ENCODE measurements around the gene CYB561A3.

Gene CYB561A3

DNA sequence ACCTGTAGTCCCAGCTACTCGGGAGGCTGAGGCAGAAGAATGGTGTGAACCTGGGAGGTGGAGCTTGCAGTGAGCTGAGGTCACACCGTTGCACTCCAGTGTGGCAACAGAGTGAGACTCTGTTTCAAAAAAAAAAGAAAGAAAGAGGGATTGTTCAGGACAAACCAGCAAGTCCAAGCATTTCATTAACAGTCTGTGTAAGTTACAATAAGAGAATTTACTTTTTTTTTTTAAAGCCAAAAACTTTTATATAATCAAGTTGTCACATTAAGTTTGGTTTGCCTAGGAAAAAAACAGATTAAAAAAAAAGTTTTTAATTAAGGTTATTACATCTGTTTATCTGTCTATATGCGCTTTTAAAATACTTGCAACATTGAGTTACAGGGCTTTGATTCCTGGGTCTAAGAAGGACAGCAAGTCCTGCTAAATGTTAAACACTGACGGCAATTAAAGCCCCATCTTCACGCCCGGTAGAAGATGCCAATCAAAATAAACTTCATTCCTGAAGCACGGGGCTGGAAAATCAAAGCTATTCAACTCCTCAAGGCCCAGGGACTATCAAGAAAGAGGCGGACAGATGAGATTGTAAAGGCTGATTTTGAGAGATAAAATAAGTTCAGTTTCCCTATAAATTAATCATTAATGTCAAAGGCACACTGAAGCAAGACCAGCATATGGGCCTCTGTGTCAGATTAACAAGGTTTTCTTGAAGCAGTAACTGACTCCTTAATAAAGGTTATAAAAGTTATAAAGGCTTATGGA is 11.2 kb upstream of the CYB561A3 start:
- TF ChIP-seq, protein P1, sequence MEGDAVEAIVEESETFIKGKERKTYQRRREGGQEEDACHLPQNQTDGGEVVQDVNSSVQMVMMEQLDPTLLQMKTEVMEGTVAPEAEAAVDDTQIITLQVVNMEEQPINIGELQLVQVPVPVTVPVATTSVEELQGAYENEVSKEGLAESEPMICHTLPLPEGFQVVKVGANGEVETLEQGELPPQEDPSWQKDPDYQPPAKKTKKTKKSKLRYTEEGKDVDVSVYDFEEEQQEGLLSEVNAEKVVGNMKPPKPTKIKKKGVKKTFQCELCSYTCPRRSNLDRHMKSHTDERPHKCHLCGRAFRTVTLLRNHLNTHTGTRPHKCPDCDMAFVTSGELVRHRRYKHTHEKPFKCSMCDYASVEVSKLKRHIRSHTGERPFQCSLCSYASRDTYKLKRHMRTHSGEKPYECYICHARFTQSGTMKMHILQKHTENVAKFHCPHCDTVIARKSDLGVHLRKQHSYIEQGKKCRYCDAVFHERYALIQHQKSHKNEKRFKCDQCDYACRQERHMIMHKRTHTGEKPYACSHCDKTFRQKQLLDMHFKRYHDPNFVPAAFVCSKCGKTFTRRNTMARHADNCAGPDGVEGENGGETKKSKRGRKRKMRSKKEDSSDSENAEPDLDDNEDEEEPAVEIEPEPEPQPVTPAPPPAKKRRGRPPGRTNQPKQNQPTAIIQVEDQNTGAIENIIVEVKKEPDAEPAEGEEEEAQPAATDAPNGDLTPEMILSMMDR (IDR thresholded peaks at IDR 0.05; ENCODE audit: insufficient read depth, low read length, missing control alignments) = no peak
- ChIA-PET POLR2A (interaction anchor here (2.6 kb wide), 1 partner anchor 11 kb away, joined by 12 read pairs; the partner anchor contains the start of genes CYB561A3 and TMEM138), CTCF (interaction anchor here (20.8 to 25.4 kb wide), 2 partner anchors 11 to 35 kb away, joined by 239 to 926 read pairs; partner anchors contain the start of genes DDB1 and TKFC)
- no peak for DNase-seq (ENCODE audit: low read depth, low spot score)
- no peak overlapping the region for H3K4me3 ChIP-seq (ENCODE audit: low read depth, low read length)

- CTCF ChIA-PET = interaction anchor here (1.3 to 27.5 kb wide), 4 partner anchors 13 to 40 kb away, joined by 3 to 352 read pairs (median 122); partner anchors contain the start of genes DDB1 and TKFC
- POLR2A ChIA-PET = interaction anchor here (1.2 to 2.6 kb wide), 2 partner anchors 9 to 13 kb away, joined by 3 to 12 read pairs; partner anchors contain the start of genes CYB561A3 and TMEM138
- TF ChIP-seq, protein P1 (IDR thresholded peaks at IDR 0.05; ENCODE audit: insufficient read depth, low read length, missing control alignments) = no peak
- H3K4me3 ChIP-seq (ENCODE audit: low read depth, low read length) = no peak overlapping the region
- DNase-seq (ENCODE audit: low read depth, low spot score) = no peak
Measured at GRCh38 chr11:61370349-61371005, 8.8 kb upstream of the CYB561A3 start.

DNA sequence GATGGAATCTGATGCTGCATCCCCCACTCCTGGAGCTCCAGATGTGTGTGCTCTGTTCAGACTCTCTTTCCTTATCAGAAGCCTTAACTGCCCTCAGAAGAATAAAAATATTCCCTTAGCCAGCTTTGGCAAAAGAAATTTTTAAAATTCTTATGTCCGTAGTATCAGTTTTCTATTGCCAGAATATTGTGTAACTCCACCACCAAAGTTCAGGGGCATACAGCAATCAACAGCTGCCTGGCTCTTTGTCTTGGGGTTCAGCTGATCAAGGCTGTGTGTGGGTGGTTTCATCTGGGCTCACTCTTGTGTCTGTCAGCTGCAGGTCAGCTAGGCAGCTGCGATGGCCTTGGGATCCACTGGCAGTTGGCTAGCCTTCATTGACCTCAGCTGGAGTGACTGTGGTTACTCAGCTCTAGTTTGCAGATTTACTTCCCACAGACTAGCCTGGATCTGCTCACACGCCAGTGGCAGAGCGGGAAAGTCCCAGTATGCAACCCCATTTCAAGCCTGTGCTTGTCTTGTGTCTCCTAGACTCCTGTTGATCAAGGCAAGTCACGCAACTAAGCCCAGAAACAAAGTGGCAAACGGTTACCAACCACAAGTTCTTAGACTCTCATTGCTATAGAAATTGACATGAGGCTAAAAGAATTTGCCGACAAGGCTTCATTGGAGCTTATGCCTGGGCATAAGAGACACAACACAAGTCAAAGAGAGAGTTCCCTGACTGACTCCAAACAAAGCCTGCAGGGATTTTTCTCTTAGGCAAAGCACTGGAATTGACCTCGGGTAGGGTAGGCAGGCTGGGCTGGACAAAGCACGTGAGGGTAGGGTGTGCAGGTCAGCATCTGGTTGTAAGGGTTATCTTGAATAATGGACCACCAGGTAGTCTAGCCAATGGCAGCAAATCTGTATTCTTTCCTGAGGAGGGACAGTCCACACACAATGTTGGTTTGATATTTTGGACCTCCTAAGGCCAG is 8.0 kb upstream of the CYB561A3 start:
- no peak for DNase-seq (ENCODE audit: low read depth, low spot score)
- no peak overlapping the region for H3K4me3 ChIP-seq (ENCODE audit: low read depth, low read length)
- ChIA-PET CTCF (interaction anchor here (1.5 to 27.5 kb wide), 4 partner anchors 14 to 66 kb away, joined by 3 to 352 read pairs (median 122); partner anchors contain the start of genes DDB1 and TKFC), POLR2A (interaction anchor here (2.6 kb wide), 1 partner anchor 8 kb away, joined by 12 read pairs; the partner anchor contains the start of genes CYB561A3 and TMEM138)
- TF ChIP-seq, protein P1 (IDR thresholded peaks at IDR 0.05; ENCODE audit: insufficient read depth, low read length, missing control alignments) = no peak

GRCh38 chr11:61368646-61369045 is 7.0 kb upstream of the CYB561A3 start:
- POLR2A ChIA-PET = no interaction called here
- CTCF ChIA-PET = interaction anchor here (1.7 to 27.5 kb wide), 3 partner anchors 15 to 67 kb away, joined by 3 to 352 read pairs (median 239); partner anchors contain the start of genes DDB1 and TKFC
- no peak overlapping the region for H3K4me3 ChIP-seq (ENCODE audit: low read depth, low read length)
- no peak for DNase-seq (ENCODE audit: low read depth, low spot score)
- TF ChIP-seq, protein P1 (IDR thresholded peaks at IDR 0.05; ENCODE audit: insufficient read depth, low read length, missing control alignments) = no peak

DNA sequence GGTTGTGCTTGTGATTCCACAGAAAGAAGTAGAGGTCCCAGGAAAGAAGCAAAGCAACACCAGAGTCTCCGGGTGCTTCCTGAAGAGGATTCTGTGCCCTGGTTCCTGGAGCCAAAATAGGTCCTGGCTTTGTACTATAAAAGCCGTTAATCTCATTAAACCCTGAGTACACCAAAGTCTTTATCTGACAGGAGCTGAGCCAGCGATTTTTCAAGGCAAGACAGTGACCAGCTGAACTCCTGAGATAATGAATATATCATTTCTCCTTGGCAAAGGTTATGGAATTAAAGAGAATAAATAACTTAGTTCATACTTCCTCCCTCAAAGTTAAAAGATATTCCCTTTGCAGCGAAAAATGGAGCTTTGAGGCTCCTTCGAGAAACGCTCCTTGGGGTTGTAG is 5.7 kb upstream of the CYB561A3 start:
- ChIA-PET CTCF (interaction anchor here (0.7 to 27.5 kb wide), 5 partner anchors 8 to 31 kb away, joined by 3 to 352 read pairs (median 5); partner anchors contain the start of genes DDB1 and TKFC), POLR2A (no interaction called here)
- no peak overlapping the region for H3K4me3 ChIP-seq (ENCODE audit: low read depth, low read length)
- no peak for DNase-seq (ENCODE audit: low read depth, low spot score)
- TF ChIP-seq, protein P1 (IDR thresholded peaks at IDR 0.05; ENCODE audit: insufficient read depth, low read length, missing control alignments) = no peak

Data from AG04449 (cell line).